Measurements from ENCODE around the gene DNAJC19. TPM values are rescaled to one million over a fixed set of nuclear protein-coding genes. Genes with fewer than 3 reads are reported as not detected.

Gene DNAJC19
- 54.6 and 63.0 TPM in 2 replicates for total RNA-seq
- long read RNA-seq, transcript DNAJC19-206 (3 exons, 1,133 nt) = minor isoform, 5 of 73 reads
- long read RNA-seq, transcript DNAJC19-201 (6 exons, 1,454 nt) = major isoform, 50 of 73 reads
- long read RNA-seq, transcript DNAJC19-202 (5 exons, 1,239 nt) = minor isoform, 6 of 73 reads
- long read RNA-seq, partial matches to known transcripts = 1 of 73 reads
- long read RNA-seq, other reads (novel, unspliced or antisense) = 6 of 73 reads

- Mint-ChIP-seq H3K27ac (ENCODE audit: unreplicated experiment) (peak within 1 kb of the TSS; percentile 98), H3K36me3 (ENCODE audit: low read depth) (peaks cover 2% of the 10 kb centered on the region), H3K9me3 (no peaks in the 10 kb centered on the region), H3K27me3 (ENCODE audit: low read depth) (peaks cover 36% of the 10 kb centered on the region), H3K4me3 (peak within 1 kb of the TSS; percentile 95), H3K4me1 (peaks cover 23% of the 10 kb centered on the region)
- TF ChIP-seq CTCF (conservative IDR thresholded peaks at IDR 0.05) = no peak
- DNase-seq (ENCODE audit: low read depth, low spot score) = peak; percentile 84
These were observed at the start of gene DNAJC19 for GRCh38 chr3:180989291-180990163. Gene DNAJC19, minus strand, starts transcription at chr3:180989736. Its CDS starts 134 bp downstream, at chr3:180989602.

- no peak overlapping the region for H3K4me3 Mint-ChIP-seq
- H3K27ac Mint-ChIP-seq (ENCODE audit: unreplicated experiment) = no peak overlapping the region
- H3K9me3 Mint-ChIP-seq = no peaks in the 10 kb centered on the region
- H3K27me3 Mint-ChIP-seq (ENCODE audit: low read depth) = no peaks in the 10 kb centered on the region
- H3K36me3 Mint-ChIP-seq (ENCODE audit: low read depth) = no peaks in the 10 kb centered on the region
- DNase-seq (ENCODE audit: low read depth, low spot score) = no peak
- TF ChIP-seq CTCF (conservative IDR thresholded peaks at IDR 0.05) = no peak
- no peaks in the 10 kb centered on the region for H3K4me1 Mint-ChIP-seq
These were observed 41.4 kb upstream of the DNAJC19 start for GRCh38 chr3:181030948-181031347.

- Mint-ChIP-seq H3K4me1 (no peaks in the 10 kb centered on the region), H3K27ac (ENCODE audit: unreplicated experiment) (no peak overlapping the region), H3K36me3 (ENCODE audit: low read depth) (no peaks in the 10 kb centered on the region), H3K27me3 (ENCODE audit: low read depth) (no peaks in the 10 kb centered on the region), H3K4me3 (no peak overlapping the region), H3K9me3 (no peaks in the 10 kb centered on the region)
- TF ChIP-seq CTCF (conservative IDR thresholded peaks at IDR 0.05) = no peak
- no peak for DNase-seq (ENCODE audit: low read depth, low spot score)
These were observed 35.7 kb upstream of the DNAJC19 start for GRCh38 chr3:181025204-181025603.

GRCh38 chr3:181017690-181018089 is 28.2 kb upstream of the DNAJC19 start:
- TF ChIP-seq CTCF (conservative IDR thresholded peaks at IDR 0.05) = no peak
- Mint-ChIP-seq H3K27ac (ENCODE audit: unreplicated experiment) (peak overlapping the region; percentile 3), H3K4me1 (no peaks in the 10 kb centered on the region), H3K36me3 (ENCODE audit: low read depth) (no peaks in the 10 kb centered on the region), H3K27me3 (ENCODE audit: low read depth) (no peaks in the 10 kb centered on the region), H3K4me3 (no peak overlapping the region), H3K9me3 (peaks cover under 1% of the 10 kb centered on the region)
- DNase-seq (ENCODE audit: low read depth, low spot score) = no peak

- Mint-ChIP-seq H3K36me3 (ENCODE audit: low read depth) (peaks cover 3% of the 10 kb centered on the region), H3K4me3 (no peak overlapping the region), H3K9me3 (peaks cover 9% of the 10 kb centered on the region), H3K27me3 (ENCODE audit: low read depth) (peaks cover 4% of the 10 kb centered on the region), H3K4me1 (no peaks in the 10 kb centered on the region), H3K27ac (ENCODE audit: unreplicated experiment) (no peak overlapping the region)
- no peak for DNase-seq (ENCODE audit: low read depth, low spot score)
- TF ChIP-seq CTCF (conservative IDR thresholded peaks at IDR 0.05) = no peak
These were observed 19.7 kb upstream of the DNAJC19 start for GRCh38 chr3:181009225-181009624.

Measured in neural crest cell (in vitro differentiated cells).